GM04504 (cell line): ENCODE data around the gene CHCHD6.

Source experiments
- DNase-seq: peaks from one replicate; pipeline ENCODE4 v3.0.0-alpha.2; 2012; ENCODE audit warnings: low read depth

Gene CHCHD6

DNA sequence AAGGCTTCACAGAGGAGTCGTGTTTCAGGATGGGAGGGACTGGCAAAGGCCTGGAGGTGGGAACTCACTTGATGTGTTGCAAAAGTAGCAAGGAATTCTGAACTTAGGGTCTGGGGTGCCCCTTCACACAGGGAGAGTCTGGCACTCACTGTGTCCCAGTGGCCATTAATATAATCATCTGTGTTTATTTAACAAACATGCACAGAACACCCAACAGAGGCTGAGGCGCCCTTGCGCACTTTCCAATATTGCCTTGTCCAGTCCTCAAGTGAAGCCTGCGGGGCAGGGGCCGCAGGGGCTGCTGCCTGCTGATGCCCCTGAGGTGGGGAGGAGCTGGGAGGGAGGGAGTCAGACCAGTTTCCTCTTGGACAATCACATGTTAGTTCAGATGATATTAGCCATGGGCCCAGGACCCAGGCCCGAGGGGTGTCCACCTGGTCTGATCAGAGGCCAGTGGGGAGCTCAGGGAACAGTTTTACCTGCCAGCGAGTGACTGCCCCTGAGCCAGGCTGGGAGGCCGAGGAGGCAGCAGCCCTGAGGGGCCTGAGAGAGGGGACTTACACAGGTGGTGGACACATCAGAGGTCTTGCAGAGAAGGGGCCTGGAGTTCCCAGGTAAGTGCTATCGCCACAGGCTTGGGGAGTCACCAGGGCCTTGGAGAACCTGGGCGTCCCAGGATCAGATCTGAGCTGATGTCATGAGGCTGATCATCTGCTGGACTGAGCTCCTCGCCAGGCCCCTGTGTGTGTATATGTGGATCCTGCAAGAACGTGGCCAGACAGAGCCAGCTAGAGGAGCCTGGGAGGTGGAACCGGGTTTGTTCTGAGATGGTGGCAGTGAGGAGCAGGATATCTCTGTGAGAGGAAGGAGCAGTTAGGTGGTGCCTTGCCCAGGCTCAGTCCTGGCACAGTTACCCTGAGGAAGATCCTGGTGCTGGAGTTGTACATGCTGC, 35.3 kb upstream of the CHCHD6 start:
- DNase-seq: no peak

DNA sequence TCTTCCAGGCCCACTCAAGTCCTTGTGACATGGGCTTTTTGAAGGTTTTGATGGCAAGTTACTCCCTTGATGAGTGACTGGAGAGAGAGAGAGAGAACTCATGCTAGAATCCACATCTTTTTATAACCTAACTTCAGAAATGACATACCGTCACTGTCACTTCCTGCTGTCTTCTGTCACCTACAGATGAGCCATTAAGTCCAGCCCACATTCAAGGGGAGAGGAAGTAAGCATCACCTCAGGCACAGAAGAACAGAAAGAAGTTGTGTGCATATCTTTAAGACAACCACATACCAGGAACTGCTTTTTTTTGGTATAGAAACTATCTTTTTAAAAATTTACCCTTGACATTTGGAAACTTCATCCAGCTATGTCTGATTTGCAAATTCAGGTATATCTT, 32.5 kb upstream of the CHCHD6 start:
- no peak for DNase-seq

DNA sequence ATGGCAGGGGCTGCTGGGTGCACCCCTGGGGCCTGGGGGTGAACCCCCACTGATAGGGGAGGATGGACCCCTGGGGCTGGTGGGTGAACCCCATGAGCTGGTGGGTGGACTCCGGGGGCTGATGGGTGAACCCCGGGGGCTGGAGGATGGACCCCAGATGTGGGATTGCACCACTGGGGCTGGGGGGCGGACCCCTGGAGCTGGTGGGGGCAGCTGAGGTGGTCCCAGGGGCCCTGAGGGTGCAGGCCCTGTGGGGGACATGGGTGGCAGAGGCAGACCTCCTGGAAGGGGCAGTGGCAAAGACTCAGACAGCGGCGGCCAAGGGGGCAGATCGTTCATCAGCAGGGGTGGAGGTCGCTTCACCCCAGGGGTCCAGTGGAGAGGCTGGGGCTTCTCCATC, 31.7 kb upstream of the CHCHD6 start:
- no peak for DNase-seq

DNA sequence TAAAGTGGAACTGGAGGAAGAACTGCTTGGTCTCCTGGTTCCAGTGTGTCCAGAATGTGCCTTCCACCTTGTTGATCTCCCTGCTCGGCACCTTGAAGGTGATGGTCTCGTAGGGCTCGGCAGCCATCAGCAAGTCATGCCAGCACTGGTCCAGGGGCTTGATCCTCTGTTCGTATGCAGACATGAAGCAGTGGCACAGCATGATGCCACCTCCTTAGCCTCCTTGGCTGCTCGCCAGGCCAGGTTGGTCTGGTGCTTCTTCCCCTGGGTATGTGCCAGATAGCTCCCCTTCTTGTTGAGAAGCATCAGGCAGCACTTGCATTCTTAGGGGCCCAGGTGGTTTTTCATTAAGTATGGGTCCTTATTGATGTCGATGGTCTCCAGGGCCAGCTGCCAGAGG, 31.3 kb upstream of the CHCHD6 start:
- no peak for DNase-seq

DNA sequence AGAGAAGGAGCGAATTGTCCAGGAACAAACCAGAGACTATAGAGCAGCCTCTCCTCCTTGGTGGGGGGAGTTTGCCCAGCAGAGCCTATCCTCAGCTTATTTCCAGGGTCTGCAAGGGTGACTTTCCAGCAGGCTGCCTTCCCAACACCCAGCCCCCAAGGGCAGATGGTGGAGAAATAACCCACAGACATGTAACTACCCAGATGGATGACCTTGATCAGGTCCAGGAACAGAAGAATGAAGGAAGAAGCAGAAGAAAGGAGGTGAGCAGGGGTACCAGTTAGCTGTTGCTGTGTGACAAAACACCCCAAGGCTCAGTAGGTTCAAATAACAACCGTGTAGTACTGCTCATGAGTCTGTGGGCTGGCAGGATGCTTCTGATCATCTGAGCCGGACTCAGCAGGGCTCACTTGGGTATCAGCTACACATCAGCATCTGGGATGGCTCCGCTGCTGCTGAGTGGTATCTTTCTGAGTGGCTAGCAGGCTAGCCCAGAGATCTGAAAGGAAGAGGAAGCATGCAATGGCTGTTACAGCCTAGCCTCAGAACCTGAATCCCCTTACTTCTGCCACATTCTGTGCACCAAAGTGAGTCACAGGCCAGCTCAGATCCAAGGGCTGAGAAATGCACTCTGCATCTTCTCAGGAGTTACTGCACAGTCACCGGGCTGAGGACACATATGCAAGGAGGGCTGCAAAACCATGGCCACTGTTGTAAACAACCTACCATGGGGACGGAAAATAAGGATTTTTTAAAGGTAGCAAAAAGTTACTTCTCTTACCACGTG, 26.9 kb upstream of the CHCHD6 start:
- no peak for DNase-seq

DNA sequence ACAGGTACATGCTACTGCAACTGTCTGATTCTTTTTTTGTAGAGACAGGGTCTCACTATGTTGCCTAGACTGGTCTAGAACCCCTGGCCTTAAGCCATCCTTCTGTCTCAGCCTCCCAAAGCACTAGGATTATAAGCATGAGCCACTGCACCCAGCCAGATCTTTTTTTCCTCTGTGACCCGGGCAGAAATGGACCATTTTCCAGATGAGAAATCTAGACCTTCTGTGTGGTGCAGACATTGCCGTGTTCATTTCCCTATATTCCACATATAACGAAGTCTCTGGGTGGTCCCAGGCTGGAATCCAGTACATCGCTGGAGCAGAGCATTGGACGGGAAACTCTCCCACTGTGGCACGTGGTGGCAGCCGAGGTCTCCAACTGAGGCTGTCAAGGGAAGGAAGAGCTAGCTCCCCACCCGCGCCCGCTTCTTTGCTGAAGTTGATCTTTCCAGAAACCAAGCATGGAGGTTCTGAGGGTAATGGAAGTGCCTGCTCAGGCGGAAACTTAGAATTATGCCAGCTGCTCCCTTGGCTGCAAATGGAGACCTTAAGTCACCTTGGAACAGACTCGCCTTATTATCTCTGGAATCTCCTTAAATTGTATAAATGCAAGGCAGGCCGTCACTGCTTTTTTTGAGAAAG, 26.1 kb upstream of the CHCHD6 start:
- no peak for DNase-seq

DNA sequence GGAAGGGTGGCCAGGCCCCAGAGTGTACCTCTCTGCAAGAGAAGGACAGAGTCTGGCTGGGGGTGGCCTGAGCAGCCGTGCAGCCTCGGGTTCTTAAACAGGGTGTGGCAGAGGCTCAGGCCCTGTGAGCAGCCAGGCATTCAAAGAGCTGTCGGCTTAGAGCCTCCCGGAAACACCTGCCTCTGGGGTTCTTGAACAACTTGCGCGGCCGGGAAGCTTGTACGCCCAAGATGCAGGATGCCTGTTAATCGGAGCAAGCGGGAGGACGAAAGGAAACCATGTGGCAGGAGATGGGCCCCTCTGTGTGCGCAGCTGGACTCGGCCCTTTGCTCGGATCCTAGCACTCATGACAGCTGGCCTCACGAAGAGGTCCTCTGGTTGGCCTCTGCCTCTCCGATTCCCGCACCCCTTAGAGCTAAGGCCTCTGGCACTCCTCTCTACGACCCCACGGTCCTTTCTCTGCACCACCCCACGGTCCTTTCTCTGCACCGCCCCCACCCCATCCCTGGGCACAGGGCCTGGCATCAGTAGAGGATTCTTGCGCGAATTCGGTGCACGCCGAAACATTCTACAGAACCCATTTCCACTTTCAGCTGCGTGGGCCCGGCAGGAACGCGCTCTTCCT, 25.2 kb upstream of the CHCHD6 start:
- DNase-seq: no peak

DNA sequence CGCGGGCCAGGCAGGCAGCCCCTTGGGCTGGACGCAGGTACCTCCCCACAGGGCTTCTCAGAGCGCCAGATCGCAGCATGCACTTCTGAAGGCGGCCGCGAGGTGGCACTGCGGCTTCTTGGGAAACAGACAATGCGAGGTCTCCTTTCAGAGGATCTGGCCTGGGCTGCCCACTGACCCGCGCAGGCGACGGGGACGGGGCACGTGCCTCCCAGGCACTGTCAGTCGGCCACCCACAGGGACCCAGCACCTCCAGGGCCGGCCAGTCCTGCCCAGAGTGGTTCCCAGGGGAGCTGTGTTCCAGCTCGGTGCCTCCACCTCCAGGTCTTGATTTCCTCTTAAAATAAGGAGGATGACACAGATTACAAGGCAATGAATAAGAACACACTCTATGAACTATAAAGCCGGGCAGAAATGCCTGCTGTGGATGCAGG, 24.7 kb upstream of the CHCHD6 start:
- DNase-seq: peak; percentile 28

DNA sequence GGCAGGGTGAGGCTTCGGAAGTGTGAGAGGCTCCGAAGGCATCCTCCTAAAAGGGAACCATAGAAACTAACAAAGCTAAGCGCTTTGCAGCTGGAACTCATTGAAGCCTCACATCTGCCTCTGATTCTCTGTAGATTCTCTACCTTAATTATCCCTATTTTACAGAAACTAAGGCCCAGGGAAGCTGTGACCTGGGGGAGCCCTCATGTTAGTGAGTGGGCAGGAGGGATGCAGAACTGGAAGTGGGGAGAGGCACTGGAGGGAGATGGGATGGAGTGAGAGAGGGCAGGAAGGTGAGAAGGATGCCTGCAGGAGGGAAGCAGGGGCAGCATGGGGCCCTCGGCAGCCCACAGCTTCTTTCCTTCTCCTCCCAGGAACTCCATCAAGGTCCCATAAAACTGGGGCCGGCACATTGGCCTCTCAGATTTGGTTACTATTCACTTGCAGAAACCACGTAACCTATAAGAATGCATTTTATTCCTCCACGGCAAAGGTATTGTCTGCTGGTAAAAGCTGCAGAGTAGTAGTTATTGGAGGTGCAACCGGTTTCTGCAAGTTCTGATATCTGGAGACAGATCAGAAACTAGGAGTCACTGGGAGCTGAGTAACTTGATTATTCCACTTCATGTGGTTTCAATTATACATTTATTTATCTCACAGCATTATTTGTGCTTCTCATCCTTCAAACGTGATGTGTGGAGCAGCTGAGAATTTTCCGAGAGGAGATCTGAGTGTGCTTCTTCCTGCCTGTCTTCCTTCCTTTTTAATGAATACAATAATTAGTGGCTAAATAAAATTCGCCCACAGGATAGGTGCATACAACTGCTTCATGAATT, 24.0 kb upstream of the CHCHD6 start:
- DNase-seq: no peak

DNA sequence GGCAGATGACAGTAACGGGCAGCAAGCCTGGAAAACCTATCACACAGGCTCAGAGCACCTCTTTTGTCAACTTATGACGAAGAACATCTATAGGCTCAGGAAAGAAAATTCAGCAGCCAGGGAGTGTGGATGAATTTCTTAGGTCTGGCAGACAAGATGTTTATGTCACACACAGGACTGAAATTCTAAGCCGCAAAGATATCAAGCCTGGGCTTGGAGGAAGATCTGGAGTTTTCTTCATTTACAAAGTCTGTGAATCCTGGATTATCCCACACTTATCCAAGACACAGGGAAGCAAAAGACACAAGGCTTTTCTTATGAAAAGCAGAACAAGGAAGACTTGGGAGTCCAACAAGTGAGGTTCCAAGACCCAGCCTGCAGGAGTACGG, 23.4 kb upstream of the CHCHD6 start:
- DNase-seq: no peak

DNA sequence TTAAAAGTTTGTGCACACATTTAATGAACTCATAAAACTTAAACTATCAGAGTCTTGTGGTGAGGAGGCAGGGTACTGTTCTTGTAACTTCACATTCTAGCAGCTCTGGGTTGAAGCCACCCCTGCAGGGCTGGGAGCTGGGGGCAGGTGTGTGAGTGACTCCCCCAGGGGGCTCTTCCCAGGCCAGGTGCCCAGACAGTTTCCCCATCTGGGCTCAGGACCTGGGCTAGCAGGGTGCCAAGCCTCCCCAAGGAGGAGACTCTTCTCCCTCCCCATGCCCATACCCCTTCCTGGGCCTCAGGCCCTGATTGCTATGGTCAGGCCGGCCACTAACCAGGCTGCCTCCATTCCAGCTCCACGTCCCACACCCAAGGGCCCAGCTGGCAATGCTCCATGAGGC, 22.0 kb upstream of the CHCHD6 start:
- DNase-seq: no peak

DNA sequence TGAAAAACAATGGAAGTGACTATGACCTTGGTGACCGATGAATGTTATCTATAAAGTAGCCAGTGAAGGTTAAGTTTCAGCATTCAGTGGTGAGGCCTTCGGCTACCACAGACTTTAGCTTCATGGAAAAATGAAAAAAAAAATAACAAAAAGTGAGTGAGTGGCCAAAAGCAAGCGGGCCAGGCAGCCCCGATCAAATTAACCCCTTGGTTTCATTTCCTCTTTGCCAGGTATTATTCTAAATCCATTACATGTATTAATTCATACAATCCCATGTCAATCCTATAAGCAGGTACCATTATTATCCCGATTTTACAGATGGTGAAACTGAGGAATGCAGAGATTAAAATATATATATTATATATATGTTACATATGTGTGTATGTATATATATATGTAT, 21.0 kb upstream of the CHCHD6 start:
- DNase-seq: no peak

DNA sequence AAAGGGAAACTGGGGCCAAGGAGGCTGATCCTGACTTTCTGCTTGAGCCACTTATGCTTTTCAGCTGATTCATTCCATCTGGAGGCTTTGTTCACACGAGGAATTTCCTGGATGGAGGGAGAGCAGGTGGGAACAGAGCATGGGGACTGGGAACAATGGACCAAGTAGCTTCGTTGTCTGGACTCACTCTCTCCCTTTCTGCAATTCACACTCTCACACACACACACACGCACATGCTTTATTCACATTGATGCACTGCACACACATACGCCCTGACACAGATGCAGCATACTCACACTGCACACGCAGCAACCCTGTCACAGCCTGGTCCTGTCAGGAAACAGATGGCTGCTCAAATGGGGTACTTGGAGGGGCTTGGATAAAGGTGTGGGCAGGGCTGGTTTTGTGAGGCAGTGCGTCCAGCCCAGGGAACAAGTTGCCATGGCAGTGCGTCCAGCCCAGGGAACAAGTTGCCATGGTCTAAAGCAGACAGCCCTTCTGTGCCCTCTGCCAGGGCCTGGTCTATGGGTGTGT, 19.8 kb upstream of the CHCHD6 start:
- no peak for DNase-seq

DNA sequence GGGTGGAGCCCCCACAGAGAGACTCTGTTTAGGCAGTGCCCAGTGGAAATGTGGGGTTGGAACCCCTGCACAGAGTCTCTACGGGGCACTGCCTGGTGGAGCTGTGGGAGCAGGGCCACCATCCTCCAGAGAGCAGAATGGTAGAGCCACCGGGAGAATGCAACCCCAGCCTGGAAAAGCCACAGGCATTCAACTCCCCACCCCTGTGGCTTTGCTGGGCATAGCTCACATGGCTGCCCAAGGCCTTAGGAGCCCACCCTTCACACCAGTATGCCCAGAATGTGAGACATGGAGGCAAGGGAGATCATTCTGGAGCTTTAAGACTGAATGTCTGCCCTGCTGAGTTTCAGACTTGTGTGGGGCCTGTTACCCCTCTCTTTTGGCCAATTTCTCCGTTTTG, 19.0 kb upstream of the CHCHD6 start:
- DNase-seq: no peak

DNA sequence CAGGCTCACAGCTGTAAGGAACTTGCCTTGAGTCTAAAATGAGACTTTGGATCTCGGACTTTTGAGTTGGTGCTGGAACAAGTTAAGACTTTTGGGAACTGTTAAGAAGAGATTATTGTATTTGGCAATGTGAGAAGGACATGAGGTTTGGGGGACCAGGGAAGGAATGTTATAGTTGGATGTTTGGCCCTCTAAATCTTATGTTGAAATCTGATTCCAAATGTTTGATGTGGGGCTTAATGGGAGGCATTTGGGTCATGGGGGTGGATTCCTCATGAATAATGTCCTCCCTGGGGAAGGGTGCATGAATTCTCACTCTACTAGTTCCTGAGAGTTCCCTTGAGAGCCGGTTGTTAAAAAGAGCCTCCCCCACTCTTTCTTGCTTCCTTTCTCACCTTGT, 18.5 kb upstream of the CHCHD6 start:
- DNase-seq: no peak

DNA sequence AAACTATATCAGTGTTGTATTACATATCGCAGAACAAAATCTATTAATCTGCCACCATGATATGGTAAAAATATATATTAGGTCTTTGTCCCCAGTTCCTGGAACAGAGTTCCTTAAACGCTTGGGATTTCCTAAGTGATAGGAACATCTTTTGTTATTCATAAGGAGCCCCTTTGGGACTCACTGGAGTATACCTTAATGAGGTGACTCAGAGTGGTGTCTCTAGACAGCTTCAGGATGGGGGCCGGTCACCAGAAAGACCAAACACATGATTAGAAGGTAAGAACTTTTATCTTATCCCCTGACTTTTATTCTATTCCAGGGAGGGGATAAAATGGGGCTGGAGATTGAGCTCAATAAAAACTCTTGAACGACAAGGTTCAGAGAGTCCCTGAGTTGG, 12.3 kb upstream of the CHCHD6 start:
- DNase-seq: no peak

DNA sequence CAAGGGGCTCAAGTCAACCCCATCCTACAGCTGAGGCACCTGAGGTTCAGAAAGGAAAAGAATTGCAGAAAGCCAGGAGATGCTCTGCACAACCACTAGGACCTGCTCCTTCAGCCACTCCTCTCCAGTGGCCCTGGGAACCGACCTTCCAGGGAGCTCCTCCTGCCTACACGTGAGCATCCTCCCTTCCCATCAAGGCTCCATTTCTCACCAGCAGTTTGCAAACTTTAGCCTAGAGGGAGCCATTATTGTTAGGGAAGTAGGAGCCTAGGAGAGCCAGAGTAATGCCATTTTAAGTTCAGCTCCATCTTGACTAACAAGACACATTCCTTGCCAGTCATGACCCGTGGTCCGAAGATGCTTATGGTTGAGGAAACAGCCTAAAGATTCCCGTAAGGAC, 11.2 kb upstream of the CHCHD6 start:
- no peak for DNase-seq

DNA sequence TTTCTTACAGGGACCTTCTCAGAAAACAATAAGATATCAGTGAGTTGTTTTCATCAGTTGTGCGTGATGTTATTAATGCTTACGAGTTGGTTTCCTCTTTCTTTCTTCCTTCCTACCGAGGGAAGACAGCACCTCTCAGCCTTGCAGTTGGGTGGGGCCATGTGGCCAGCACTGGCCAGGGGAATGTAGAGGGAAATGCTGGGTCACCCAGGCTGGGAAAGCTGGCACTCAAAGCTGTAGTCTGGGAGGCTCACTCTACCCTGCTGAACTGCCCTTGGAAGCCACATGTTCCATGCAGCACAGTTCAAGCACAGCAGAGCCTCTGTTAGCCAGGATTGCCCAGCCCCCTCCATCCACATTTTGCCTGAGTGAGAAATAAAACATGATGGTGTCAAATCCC, 10.1 kb upstream of the CHCHD6 start:
- DNase-seq: no peak

DNA sequence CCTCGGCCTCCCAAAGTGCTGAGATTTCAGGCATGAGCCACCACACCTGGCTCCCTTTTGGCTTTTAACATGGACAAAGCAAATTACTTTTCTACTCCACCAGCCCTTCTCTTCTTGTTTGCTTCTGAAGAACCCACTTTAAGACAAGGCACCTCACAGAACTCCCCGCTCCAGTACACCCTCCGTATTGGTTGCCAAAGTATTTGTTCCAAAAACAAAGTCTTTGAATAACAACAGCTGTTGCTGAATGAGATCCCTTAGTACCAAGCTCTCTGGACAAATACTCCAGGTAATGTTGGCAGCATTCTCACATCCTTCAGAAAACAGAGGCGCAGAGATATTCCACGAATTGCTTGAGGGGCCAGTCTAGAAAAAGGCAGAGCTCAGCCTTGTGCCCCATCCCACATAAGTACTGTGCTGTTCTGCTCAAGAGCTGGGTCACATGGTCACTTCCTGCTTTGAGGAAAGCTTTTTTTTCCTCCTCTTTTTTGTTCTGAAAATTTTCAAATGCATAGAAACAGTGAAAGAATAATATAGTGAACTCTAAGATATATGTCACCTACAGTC, 7.3 kb upstream of the CHCHD6 start:
- DNase-seq: no peak

DNA sequence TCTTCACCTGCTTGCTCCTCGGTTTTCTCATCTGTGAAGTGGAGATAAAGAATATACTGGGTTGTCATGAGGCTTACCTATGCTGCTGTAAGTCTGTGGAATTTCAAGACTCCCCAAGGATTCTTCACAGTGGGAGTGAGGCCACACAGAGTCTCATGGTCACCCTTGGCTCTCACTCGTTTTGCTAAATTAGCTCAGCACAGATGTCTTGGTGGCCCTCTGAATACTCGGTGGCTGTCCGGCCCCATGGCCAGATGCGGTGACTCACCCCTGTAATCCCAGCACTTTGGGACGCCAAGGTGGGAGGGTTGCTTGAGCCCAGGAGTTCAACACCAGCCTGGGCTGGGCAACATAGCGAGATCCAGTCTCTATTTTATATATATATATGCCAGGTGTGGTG, 5.0 kb upstream of the CHCHD6 start:
- DNase-seq: no peak
